HepG2 (cell line): Measurements from ENCODE around the gene CDCA5. TPM values are rescaled to one million over a fixed set of nuclear protein-coding genes. Genes with fewer than 3 reads are reported as not detected.

Source experiments
- BORCS8-MEF2B ChIP-seq: sonication (generic); formaldehyde crosslinking; IDR thresholded peaks from 2 replicates; pipeline ENCODE4 v1.8.0; 2022; ENCODE audit warnings: mild to moderate bottlenecking, missing genetic modification reagents
- FOXK2 ChIP-seq: fragments of 450-650 bp; IDR thresholded peaks from 2 replicates; pipeline ENCODE4 v1.6.1; 2016
- GABPB1 ChIP-seq: IDR thresholded peaks from 2 replicates; pipeline ENCODE4 v1.6.1; 2016; ENCODE audit warnings: mild to moderate bottlenecking, missing genetic modification reagents, moderate library complexity, missing compliant biosample characterization
- HDAC1 ChIP-seq: sonication (generic); formaldehyde crosslinking; IDR thresholded peaks from 2 replicates; pipeline ENCODE4 v1.5.1; 2020; ENCODE audit warnings: mild to moderate bottlenecking, missing genetic modification reagents
- IRX3 ChIP-seq: sonication (generic); formaldehyde crosslinking; IDR thresholded peaks from 2 replicates; pipeline ENCODE4 v1.8.1; 2023; ENCODE audit warnings: mild to moderate bottlenecking, low read depth, missing genetic modification reagents, borderline replicate concordance
- MAF1 ChIP-seq: sonication (generic); formaldehyde crosslinking; IDR thresholded peaks from 2 replicates; pipeline ENCODE4 v1.5.0; 2020; ENCODE audit warnings: missing genetic modification reagents, borderline replicate concordance
- MNT ChIP-seq: fragments of 450-650 bp; IDR thresholded peaks from 2 replicates; pipeline ENCODE4 v1.6.1; 2016
- PRPF4 ChIP-seq: fragments of 200-400 bp; formaldehyde crosslinking; IDR thresholded peaks from 2 replicates; pipeline ENCODE4 v1.6.1; 2016; ENCODE audit warnings: low read length, low read depth; ENCODE audit not compliant: poor library complexity, severe bottlenecking
- SAFB2 ChIP-seq: sonication (generic); formaldehyde crosslinking; IDR thresholded peaks from 2 replicates; pipeline ENCODE4 v1.5.1; 2020; ENCODE audit warnings: missing genetic modification reagents, low read depth, mild to moderate bottlenecking, borderline replicate concordance
- SMAD9 ChIP-seq: sonication (generic); formaldehyde crosslinking; IDR thresholded peaks from 2 replicates; pipeline ENCODE4 v1.5.1; 2020; ENCODE audit warnings: mild to moderate bottlenecking, missing genetic modification reagents
- SRY ChIP-seq: sonication (generic); formaldehyde crosslinking; IDR thresholded peaks from 2 replicates; pipeline ENCODE4 v1.8.0; 2022; ENCODE audit warnings: mild to moderate bottlenecking, missing genetic modification reagents
- ZNF260 ChIP-seq: sonication (generic); formaldehyde crosslinking; IDR thresholded peaks from 2 replicates; pipeline ENCODE4 v1.4.0; 2020; ENCODE audit warnings: missing genetic modification reagents, low read depth, mild to moderate bottlenecking, borderline replicate concordance
- ZNF572 ChIP-seq: sonication (generic); formaldehyde crosslinking; IDR thresholded peaks from 2 replicates; pipeline ENCODE4 v1.5.1; 2020; ENCODE audit warnings: mild to moderate bottlenecking, missing genetic modification reagents
- ZNF614 ChIP-seq: IDR thresholded peaks from 2 replicates; pipeline ENCODE4 v1.6.1; 2018; ENCODE audit warnings: missing biosample characterization, missing genetic modification reagents, inconsistent platforms, borderline replicate concordance
- polyA plus RNA-seq, 8 experiments: library from polyadenylated mRNA; depleted of rRNA in 3 of 8; stranded (reverse) in 7 of 8; unstranded in 1 of 8; fragments of >200 nt; fragmentation: Illumina TruSeq in 4 of 8; extraction: Trizol in 4 of 8; gene quantifications; 2 replicates each; pipeline versions ENCODE4 v1.2.1 to v1.2.3, GENCODE V29; 2011 to 2016; ENCODE audit warnings: low read depth in 4 of 8, missing spikeins in 1 of 8, mixed read lengths in 1 of 8; ENCODE audit not compliant: insufficient read depth in 1 of 8
- total RNA-seq, 5 experiments: library from RNA; depleted of rRNA; stranded (reverse); fragments of >200 nt; fragmentation: Illumina TruSeq; extraction: Trizol; gene quantifications; 2 replicates each; pipeline ENCODE4 v1.2.3, GENCODE V29; 2016; ENCODE audit warnings: low read depth in 1 of 5
- TF ChIP-seq, protein P1 (sequence below): sonication (generic); formaldehyde crosslinking; conservative IDR thresholded peaks from 2 replicates; pipeline ENCODE4 v1.4.0; 2020; ENCODE audit warnings: mild to moderate bottlenecking, missing genetic modification reagents, moderate library complexity
- TF ChIP-seq, protein P2 (sequence below): sonication (generic); formaldehyde crosslinking; IDR thresholded peaks from 2 replicates; pipeline ENCODE4 v1.4.0; 2020; ENCODE audit warnings: mild to moderate bottlenecking, missing genetic modification reagents
- TF ChIP-seq, protein P3 (sequence below): sonication (generic); formaldehyde crosslinking; IDR thresholded peaks from 2 replicates; pipeline ENCODE4 v1.5.0; 2020; ENCODE audit warnings: missing genetic modification reagents
- TF ChIP-seq, protein P4 (sequence below): sonication (generic); formaldehyde crosslinking; IDR thresholded peaks from 2 replicates; pipeline ENCODE4 v1.4.0; 2020; ENCODE audit warnings: low read depth, mild to moderate bottlenecking, missing genetic modification reagents

Gene CDCA5
- total and polyA plus RNA-seq, 2 of the 13 experiments (the other 11 are each of a cell fraction or from before 2014, with no cell fraction given) = 13.5 to 50.6 TPM

- TF ChIP-seq SAFB2 (CRISPR knock-in tag) (no peak), SRY (0 out of 2 replicates have a peak, but pooled peaks have one; percentile 42), FOXK2 (peak; percentile 12; the same call in 1 of the 2 replicates), ZNF614 (CRISPR knock-in tag) (no peak), ZNF572 (CRISPR knock-in tag) (no peak), ZNF260 (CRISPR knock-in tag) (0 out of 2 replicates have a peak, but pooled peaks have one; percentile 37), MAF1 (CRISPR knock-in tag) (no peak), SMAD9 (CRISPR knock-in tag) (0 out of 2 replicates have a peak, but pooled peaks have one; percentile 60), IRX3 (CRISPR knock-in tag) (0 out of 2 replicates have a peak, but pooled peaks have one; percentile 60), BORCS8-MEF2B (peak; percentile 66; the same call in 1 of the 2 replicates), PRPF4 (no peak), MNT (0 out of 2 replicates have a peak, but pooled peaks have one; percentile 13), GABPB1 (CRISPR knock-in tag) (peak; percentile 77; the same call in 1 of the 2 replicates), HDAC1 (CRISPR knock-in tag) (peak; percentile 46; the same call in 1 of the 2 replicates)
- TF ChIP-seq, protein P1, sequence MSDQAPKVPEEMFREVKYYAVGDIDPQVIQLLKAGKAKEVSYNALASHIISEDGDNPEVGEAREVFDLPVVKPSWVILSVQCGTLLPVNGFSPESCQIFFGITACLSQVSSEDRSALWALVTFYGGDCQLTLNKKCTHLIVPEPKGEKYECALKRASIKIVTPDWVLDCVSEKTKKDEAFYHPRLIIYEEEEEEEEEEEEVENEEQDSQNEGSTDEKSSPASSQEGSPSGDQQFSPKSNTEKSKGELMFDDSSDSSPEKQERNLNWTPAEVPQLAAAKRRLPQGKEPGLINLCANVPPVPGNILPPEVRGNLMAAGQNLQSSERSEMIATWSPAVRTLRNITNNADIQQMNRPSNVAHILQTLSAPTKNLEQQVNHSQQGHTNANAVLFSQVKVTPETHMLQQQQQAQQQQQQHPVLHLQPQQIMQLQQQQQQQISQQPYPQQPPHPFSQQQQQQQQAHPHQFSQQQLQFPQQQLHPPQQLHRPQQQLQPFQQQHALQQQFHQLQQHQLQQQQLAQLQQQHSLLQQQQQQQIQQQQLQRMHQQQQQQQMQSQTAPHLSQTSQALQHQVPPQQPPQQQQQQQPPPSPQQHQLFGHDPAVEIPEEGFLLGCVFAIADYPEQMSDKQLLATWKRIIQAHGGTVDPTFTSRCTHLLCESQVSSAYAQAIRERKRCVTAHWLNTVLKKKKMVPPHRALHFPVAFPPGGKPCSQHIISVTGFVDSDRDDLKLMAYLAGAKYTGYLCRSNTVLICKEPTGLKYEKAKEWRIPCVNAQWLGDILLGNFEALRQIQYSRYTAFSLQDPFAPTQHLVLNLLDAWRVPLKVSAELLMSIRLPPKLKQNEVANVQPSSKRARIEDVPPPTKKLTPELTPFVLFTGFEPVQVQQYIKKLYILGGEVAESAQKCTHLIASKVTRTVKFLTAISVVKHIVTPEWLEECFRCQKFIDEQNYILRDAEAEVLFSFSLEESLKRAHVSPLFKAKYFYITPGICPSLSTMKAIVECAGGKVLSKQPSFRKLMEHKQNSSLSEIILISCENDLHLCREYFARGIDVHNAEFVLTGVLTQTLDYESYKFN (CRISPR knock-in tag) = 0 out of 2 replicates have a peak, but pooled peaks have one; percentile 35
- TF ChIP-seq, protein P2, sequence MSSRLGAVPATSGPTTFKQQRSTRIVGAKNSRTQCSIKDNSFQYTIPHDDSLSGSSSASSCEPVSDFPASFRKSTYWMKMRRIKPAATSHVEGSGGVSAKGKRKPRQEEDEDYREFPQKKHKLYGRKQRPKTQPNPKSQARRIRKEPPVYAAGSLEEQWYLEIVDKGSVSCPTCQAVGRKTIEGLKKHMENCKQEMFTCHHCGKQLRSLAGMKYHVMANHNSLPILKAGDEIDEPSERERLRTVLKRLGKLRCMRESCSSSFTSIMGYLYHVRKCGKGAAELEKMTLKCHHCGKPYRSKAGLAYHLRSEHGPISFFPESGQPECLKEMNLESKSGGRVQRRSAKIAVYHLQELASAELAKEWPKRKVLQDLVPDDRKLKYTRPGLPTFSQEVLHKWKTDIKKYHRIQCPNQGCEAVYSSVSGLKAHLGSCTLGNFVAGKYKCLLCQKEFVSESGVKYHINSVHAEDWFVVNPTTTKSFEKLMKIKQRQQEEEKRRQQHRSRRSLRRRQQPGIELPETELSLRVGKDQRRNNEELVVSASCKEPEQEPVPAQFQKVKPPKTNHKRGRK = 0 out of 2 replicates have a peak, but pooled peaks have one; percentile 37
- TF ChIP-seq, protein P3, sequence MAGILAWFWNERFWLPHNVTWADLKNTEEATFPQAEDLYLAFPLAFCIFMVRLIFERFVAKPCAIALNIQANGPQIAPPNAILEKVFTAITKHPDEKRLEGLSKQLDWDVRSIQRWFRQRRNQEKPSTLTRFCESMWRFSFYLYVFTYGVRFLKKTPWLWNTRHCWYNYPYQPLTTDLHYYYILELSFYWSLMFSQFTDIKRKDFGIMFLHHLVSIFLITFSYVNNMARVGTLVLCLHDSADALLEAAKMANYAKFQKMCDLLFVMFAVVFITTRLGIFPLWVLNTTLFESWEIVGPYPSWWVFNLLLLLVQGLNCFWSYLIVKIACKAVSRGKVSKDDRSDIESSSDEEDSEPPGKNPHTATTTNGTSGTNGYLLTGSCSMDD (CRISPR knock-in tag) = no peak
- TF ChIP-seq, protein P4, sequence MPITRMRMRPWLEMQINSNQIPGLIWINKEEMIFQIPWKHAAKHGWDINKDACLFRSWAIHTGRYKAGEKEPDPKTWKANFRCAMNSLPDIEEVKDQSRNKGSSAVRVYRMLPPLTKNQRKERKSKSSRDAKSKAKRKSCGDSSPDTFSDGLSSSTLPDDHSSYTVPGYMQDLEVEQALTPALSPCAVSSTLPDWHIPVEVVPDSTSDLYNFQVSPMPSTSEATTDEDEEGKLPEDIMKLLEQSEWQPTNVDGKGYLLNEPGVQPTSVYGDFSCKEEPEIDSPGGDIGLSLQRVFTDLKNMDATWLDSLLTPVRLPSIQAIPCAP (CRISPR knock-in tag) = 0 out of 2 replicates have a peak, but pooled peaks have one; percentile 44
Measured at GRCh38 chr11:65111159-65111743, 27.4 kb upstream of the CDCA5 start (continued).
